ENCODE data around the gene SCN9A. TPM values are rescaled to one million over a fixed set of nuclear protein-coding genes. Genes with fewer than 3 reads are reported as not detected.

SCN9A gene
- total and polyA plus RNA-seq, 2 experiments from 2014 or later: 1.4 TPM

DNA sequence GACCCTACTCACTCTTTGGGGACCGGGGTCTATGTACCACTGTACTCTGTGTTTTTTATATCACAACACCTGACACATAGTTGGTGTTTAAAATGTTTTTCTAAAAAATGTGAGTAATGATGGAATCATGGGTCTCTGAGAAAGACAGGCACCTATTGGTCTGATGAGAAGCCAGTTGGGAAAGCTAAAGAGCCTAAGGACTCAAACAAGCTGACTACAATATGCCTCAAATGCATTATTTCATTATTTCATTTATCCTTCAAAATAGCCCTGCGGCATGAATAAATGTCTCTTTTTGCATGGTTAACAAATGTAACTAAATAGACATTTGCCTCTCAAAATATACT, 145.0 kb downstream of the SCN9A start:
- Histone ChIP-seq H3K4me3 (no peak overlapping the region), H3K4me1 (ENCODE audit: low read depth) (no peaks in the 10 kb centered on the region), H3K27ac (no peak overlapping the region), H3K9me3 (ENCODE audit: low read depth) (no peaks in the 10 kb centered on the region), H3K36me3 (no peaks in the 10 kb centered on the region), H3K27me3 (no peaks in the 10 kb centered on the region)
- TF ChIP-seq, protein P1, sequence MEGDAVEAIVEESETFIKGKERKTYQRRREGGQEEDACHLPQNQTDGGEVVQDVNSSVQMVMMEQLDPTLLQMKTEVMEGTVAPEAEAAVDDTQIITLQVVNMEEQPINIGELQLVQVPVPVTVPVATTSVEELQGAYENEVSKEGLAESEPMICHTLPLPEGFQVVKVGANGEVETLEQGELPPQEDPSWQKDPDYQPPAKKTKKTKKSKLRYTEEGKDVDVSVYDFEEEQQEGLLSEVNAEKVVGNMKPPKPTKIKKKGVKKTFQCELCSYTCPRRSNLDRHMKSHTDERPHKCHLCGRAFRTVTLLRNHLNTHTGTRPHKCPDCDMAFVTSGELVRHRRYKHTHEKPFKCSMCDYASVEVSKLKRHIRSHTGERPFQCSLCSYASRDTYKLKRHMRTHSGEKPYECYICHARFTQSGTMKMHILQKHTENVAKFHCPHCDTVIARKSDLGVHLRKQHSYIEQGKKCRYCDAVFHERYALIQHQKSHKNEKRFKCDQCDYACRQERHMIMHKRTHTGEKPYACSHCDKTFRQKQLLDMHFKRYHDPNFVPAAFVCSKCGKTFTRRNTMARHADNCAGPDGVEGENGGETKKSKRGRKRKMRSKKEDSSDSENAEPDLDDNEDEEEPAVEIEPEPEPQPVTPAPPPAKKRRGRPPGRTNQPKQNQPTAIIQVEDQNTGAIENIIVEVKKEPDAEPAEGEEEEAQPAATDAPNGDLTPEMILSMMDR (IDR thresholded peaks at IDR 0.05; ENCODE audit: low read depth, low read length): no peak
- DNase-seq (ENCODE audit: low read depth in 1 of 2, low spot score in 1 of 2): no peak

DNA sequence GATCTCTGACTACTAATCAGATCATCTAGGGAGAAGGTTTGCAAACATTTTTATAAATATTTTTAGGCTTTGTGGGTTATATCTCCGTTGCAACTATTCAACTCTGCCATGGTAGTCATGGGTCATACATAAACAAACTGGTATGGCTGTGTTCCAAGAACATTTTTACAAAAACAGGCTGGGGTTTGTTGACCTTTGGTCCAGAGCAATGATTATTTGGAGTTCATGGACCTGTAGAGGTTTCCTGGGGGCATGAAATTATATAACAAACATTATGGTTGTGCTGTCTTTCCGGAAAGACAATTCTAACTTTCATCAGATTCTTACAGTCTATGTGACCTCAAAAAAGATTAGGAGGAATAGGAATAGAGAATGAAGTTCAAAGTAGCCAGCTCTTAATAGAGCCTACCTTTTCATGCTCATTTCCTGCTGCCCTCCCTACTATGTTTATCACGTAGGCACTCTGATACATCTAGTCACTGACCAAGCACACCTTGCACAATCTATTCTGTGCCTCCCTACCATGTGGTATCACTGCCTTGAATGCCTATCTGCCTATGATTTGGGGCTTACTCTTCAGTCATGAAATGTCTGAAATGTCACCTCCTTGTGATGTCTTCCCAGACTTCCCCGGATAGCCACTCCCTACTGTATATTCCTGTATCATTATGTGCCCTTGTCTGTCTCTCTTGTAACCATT, 145.6 kb downstream of the SCN9A start:
- TF ChIP-seq, protein P1 (IDR thresholded peaks at IDR 0.05; ENCODE audit: low read depth, low read length): no peak
- Histone ChIP-seq H3K27me3 (no peaks in the 10 kb centered on the region), H3K4me3 (no peak overlapping the region), H3K27ac (no peak overlapping the region), H3K9me3 (ENCODE audit: low read depth) (no peaks in the 10 kb centered on the region), H3K36me3 (no peaks in the 10 kb centered on the region), H3K4me1 (ENCODE audit: low read depth) (no peaks in the 10 kb centered on the region)
- DNase-seq (ENCODE audit: low read depth in 1 of 2, low spot score in 1 of 2): peak in 1 of 2 donors; percentile 52

DNA sequence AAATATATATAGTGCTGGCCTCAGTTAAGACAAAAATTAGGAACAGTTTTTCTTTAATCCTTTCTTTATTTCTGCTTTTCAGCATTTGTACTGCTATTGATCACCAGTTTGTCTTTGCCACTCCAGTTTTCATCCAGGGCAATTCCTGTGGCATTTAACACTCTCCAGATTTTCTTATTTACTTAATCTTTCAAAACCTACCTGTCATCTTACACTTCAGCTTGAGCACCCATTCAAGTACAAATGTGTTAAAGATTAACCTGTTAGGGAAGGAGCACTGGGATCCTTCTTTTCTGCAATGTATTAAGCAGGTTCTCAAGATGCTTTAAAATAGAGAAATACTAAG, 146.1 kb downstream of the SCN9A start:
- Histone ChIP-seq H3K27ac (no peak overlapping the region), H3K27me3 (no peaks in the 10 kb centered on the region), H3K4me1 (ENCODE audit: low read depth) (no peaks in the 10 kb centered on the region), H3K4me3 (no peak overlapping the region), H3K9me3 (ENCODE audit: low read depth) (no peaks in the 10 kb centered on the region), H3K36me3 (no peaks in the 10 kb centered on the region)
- DNase-seq (ENCODE audit: low read depth in 1 of 2, low spot score in 1 of 2): no peak
- TF ChIP-seq, protein P1 (IDR thresholded peaks at IDR 0.05; ENCODE audit: low read depth, low read length): no peak

DNA sequence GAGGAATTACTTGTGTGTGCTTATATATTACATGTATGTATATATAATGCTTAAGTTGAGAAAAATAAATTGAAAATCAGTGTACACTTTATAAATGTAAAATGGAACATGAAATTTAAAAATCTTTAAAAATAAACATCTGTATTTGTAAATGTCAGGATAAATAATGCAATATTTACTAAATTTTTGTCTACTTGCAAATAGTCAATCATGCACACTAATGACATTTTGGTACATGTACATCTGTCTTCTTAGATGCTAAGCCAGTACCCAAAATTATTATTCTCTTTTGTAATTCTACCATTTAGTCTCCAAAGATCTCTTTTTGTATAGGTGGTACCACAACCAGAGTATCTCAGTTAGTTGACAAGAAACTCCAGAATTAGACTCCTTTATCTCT, 151.5 kb downstream of the SCN9A start:
- DNase-seq (ENCODE audit: low read depth in 1 of 2, low spot score in 1 of 2): no peak
- no peak overlapping the region for H3K27ac ChIP-seq
- H3K27me3 ChIP-seq: no peaks in the 10 kb centered on the region
- no peaks in the 10 kb centered on the region for H3K36me3 ChIP-seq
- no peaks in the 10 kb centered on the region for H3K4me1 ChIP-seq (ENCODE audit: low read depth)
- H3K9me3 ChIP-seq (ENCODE audit: low read depth): no peaks in the 10 kb centered on the region
- TF ChIP-seq, protein P1 (IDR thresholded peaks at IDR 0.05; ENCODE audit: low read depth, low read length): no peak
- no peak overlapping the region for H3K4me3 ChIP-seq

DNA sequence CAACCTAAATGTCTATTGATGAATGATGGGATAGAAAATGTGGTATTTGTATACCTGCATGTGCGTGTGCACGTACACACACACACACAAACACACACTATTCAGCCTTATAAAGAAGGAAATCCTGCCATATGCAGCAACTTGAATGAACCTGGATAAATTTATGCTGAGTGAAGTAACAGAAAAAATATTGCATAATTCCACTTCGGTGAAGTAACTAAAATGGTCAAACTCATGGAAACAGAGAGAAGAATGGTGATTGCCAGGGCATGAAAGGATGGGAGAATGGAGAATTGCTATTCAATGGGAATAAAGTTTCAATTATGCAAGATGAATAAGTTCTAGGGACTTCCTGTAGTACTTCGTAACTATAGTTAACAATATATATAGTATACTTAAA, 152.4 kb downstream of the SCN9A start:
- TF ChIP-seq, protein P1 (IDR thresholded peaks at IDR 0.05; ENCODE audit: low read depth, low read length): no peak
- Histone ChIP-seq H3K4me3 (no peak overlapping the region), H3K36me3 (no peaks in the 10 kb centered on the region), H3K27me3 (no peaks in the 10 kb centered on the region), H3K27ac (no peak overlapping the region), H3K4me1 (ENCODE audit: low read depth) (no peaks in the 10 kb centered on the region), H3K9me3 (ENCODE audit: low read depth) (no peaks in the 10 kb centered on the region)
- DNase-seq (ENCODE audit: low read depth in 1 of 2, low spot score in 1 of 2): no peak

Measured in cardiac muscle cell (in vitro differentiated cells and primary cell).